ENCODE data around the gene TMEM151A.
"Not testable (repeated sequence)": the region's sequence is repeated elsewhere in the genome, so short reads cannot be mapped to it uniquely, and the experiment has no call there.

The TMEM151A gene

GRCh38 chr11:66292543-66293332, 1.0 kb downstream of the TMEM151A start:
- Mint-ChIP-seq H3K27me3 (peaks cover 75% of the 10 kb centered on the region), H3K4me1 (peaks cover 35% of the 10 kb centered on the region), H3K36me3 (no peaks in the 10 kb centered on the region), H3K4me3 (peak overlapping the region; percentile 26), H3K9me3 (no peaks in the 10 kb centered on the region), H3K27ac (peak overlapping the region; percentile 46)
- DNase-seq: no peak
- CTCF ChIA-PET: no interaction called here

- peaks cover 30% of the 10 kb centered on the region for H3K4me1 Mint-ChIP-seq
- H3K27me3 Mint-ChIP-seq: peaks cover 75% of the 10 kb centered on the region
- DNase-seq: no peak
- no peaks in the 10 kb centered on the region for H3K9me3 Mint-ChIP-seq
- no peak overlapping the region for H3K4me3 Mint-ChIP-seq
- CTCF ChIA-PET: no interaction called here
- H3K36me3 Mint-ChIP-seq: no peaks in the 10 kb centered on the region
- no peak overlapping the region for H3K27ac Mint-ChIP-seq
Measured at GRCh38 chr11:66293352-66293751, 1.7 kb downstream of the TMEM151A start.

- peaks cover 74% of the 10 kb centered on the region for H3K27me3 Mint-ChIP-seq
- peaks cover 28% of the 10 kb centered on the region for H3K4me1 Mint-ChIP-seq
- no peak overlapping the region for H3K4me3 Mint-ChIP-seq
- H3K36me3 Mint-ChIP-seq: no peaks in the 10 kb centered on the region
- no peaks in the 10 kb centered on the region for H3K9me3 Mint-ChIP-seq
- no peak for DNase-seq
- CTCF ChIA-PET: no interaction called here
- no peak overlapping the region for H3K27ac Mint-ChIP-seq
Measured at GRCh38 chr11:66293777-66294625, 2.3 kb downstream of the TMEM151A start.

GRCh38 chr11:66294626-66295620, 3.2 kb downstream of the TMEM151A start:
- no peak overlapping the region for H3K4me3 Mint-ChIP-seq
- H3K36me3 Mint-ChIP-seq: no peaks in the 10 kb centered on the region
- H3K27ac Mint-ChIP-seq: no peak overlapping the region
- DNase-seq: no peak
- peaks cover 20% of the 10 kb centered on the region for H3K4me1 Mint-ChIP-seq
- CTCF ChIA-PET: no interaction called here
- H3K9me3 Mint-ChIP-seq: no peaks in the 10 kb centered on the region
- peaks cover 64% of the 10 kb centered on the region for H3K27me3 Mint-ChIP-seq

GRCh38 chr11:66297610-66298009, 5.9 kb downstream of the TMEM151A start:
- H3K4me3 Mint-ChIP-seq: no peak overlapping the region
- CTCF ChIA-PET: interaction anchor here (0.6 kb wide), 1 partner anchor 75 kb away, joined by 4 read pairs; no protein-coding TSS in a partner anchor
- no peaks in the 10 kb centered on the region for H3K9me3 Mint-ChIP-seq
- no peak overlapping the region for H3K27ac Mint-ChIP-seq
- no peak for DNase-seq
- peaks cover 45% of the 10 kb centered on the region for H3K27me3 Mint-ChIP-seq
- H3K36me3 Mint-ChIP-seq: no peaks in the 10 kb centered on the region
- H3K4me1 Mint-ChIP-seq: peaks cover 3% of the 10 kb centered on the region

GRCh38 chr11:66299186-66299585, 7.5 kb downstream of the TMEM151A start:
- Mint-ChIP-seq H3K9me3 (no peaks in the 10 kb centered on the region), H3K4me1 (no peaks in the 10 kb centered on the region), H3K4me3 (no peak overlapping the region), H3K36me3 (no peaks in the 10 kb centered on the region), H3K27ac (no peak overlapping the region), H3K27me3 (peaks cover 29% of the 10 kb centered on the region)
- CTCF ChIA-PET: no interaction called here
- DNase-seq: no peak

GRCh38 chr11:66302656-66303055, 11.0 kb downstream of the TMEM151A start:
- no peak for DNase-seq
- Mint-ChIP-seq H3K27me3 (peaks cover 7% of the 10 kb centered on the region), H3K9me3 (no peaks in the 10 kb centered on the region), H3K27ac (no peak overlapping the region), H3K4me3 (no peak overlapping the region), H3K36me3 (no peaks in the 10 kb centered on the region), H3K4me1 (no peaks in the 10 kb centered on the region)
- CTCF ChIA-PET: interaction anchor here (0.9 to 2.6 kb wide), 2 partner anchors 9 to 11 kb away, joined by 3 to 14 read pairs; partner anchors contain the start of gene TMEM151A

- no peak overlapping the region for H3K4me3 Mint-ChIP-seq
- peaks cover 20% of the 10 kb centered on the region for H3K4me1 Mint-ChIP-seq
- no peaks in the 10 kb centered on the region for H3K9me3 Mint-ChIP-seq
- no peak overlapping the region for H3K27ac Mint-ChIP-seq
- DNase-seq: no peak
- H3K27me3 Mint-ChIP-seq: peaks cover 15% of the 10 kb centered on the region
- H3K36me3 Mint-ChIP-seq: no peaks in the 10 kb centered on the region
- CTCF ChIA-PET: interaction anchor here (0.6 to 6.6 kb wide), 4 partner anchors 20 to 129 kb away, joined by 3 to 80 read pairs (median 6); partner anchors contain the start of genes MRPL11 and RIN1
Measured at GRCh38 chr11:66309475-66309874, 17.8 kb downstream of the TMEM151A start.

GRCh38 chr11:66310324-66310723, 18.6 kb downstream of the TMEM151A start:
- H3K27ac Mint-ChIP-seq: no peak overlapping the region
- H3K4me1 Mint-ChIP-seq: peaks cover 28% of the 10 kb centered on the region
- H3K9me3 Mint-ChIP-seq: no peaks in the 10 kb centered on the region
- peaks cover 21% of the 10 kb centered on the region for H3K27me3 Mint-ChIP-seq
- CTCF ChIA-PET: interaction anchor here (1.2 to 6.6 kb wide), 5 partner anchors 16 to 78 kb away, joined by 3 to 80 read pairs (median 15); partner anchors contain the start of gene RIN1
- H3K36me3 Mint-ChIP-seq: peaks cover 2% of the 10 kb centered on the region
- no peak for DNase-seq
- no peak overlapping the region for H3K4me3 Mint-ChIP-seq

- not testable (repeated sequence) for H3K36me3 Mint-ChIP-seq, H3K4me3 Mint-ChIP-seq, H3K9me3 Mint-ChIP-seq, DNase-seq
- peaks cover 24% of the 10 kb centered on the region for H3K27me3 Mint-ChIP-seq
- H3K27ac Mint-ChIP-seq: peak overlapping the region; percentile 3
- CTCF ChIA-PET: interaction anchor here (0.7 to 6.6 kb wide), 26 partner anchors 9 to 110 kb away, joined by 3 to 80 read pairs (median 4); partner anchors contain the start of genes B4GAT1, BRMS1, NPAS4 and RIN1
- H3K4me1 Mint-ChIP-seq: peaks cover 34% of the 10 kb centered on the region
Measured at GRCh38 chr11:66310803-66311440, 19.2 kb downstream of the TMEM151A start.

- Mint-ChIP-seq H3K4me3 (peak overlapping the region; percentile 85), H3K36me3 (peaks cover 4% of the 10 kb centered on the region), H3K4me1 (peaks cover 38% of the 10 kb centered on the region), H3K9me3 (no peaks in the 10 kb centered on the region), H3K27ac (peak overlapping the region; percentile 100), H3K27me3 (peaks cover 24% of the 10 kb centered on the region)
- CTCF ChIA-PET: interaction anchor here (0.7 to 6.6 kb wide), 26 partner anchors 10 to 110 kb away, joined by 3 to 80 read pairs (median 4); partner anchors contain the start of genes B4GAT1, BRMS1, NPAS4 and RIN1
- no peak for DNase-seq
Measured at GRCh38 chr11:66311470-66311964, 19.8 kb downstream of the TMEM151A start.

GRCh38 chr11:66311965-66312548, 20.4 kb downstream of the TMEM151A start:
- peaks cover 24% of the 10 kb centered on the region for H3K27me3 Mint-ChIP-seq
- H3K27ac Mint-ChIP-seq: peak overlapping the region; percentile 100
- no peaks in the 10 kb centered on the region for H3K9me3 Mint-ChIP-seq
- H3K4me3 Mint-ChIP-seq: peak overlapping the region; percentile 85
- CTCF ChIA-PET: interaction anchor here (0.7 to 6.6 kb wide), 29 partner anchors 10 to 109 kb away, joined by 3 to 80 read pairs (median 4); partner anchors contain the start of genes B4GAT1, BRMS1, NPAS4 and RIN1
- H3K4me1 Mint-ChIP-seq: peaks cover 39% of the 10 kb centered on the region
- H3K36me3 Mint-ChIP-seq: peaks cover 4% of the 10 kb centered on the region
- peak; percentile 98 for DNase-seq
